WTC11 (cell line): ENCODE results near the gene PAX9. TPM values are rescaled to one million over a fixed set of nuclear protein-coding genes. Genes with fewer than 3 reads are reported as not detected.

Source experiments
- ATAC-seq: fragments of 200-7000 bp; cut with Tn5 transposase; 2 replicates; pipeline ENCODE4 v1.10.0; 2021; ENCODE audit warnings: mild to moderate bottlenecking, moderate library complexity
- Bru-seq: library from RNA; stranded (reverse); fragments of 400-500 nt; gene quantifications from one replicate; lab custom pipeline; 2021; lab: Mats Ljungman, UMichigan
- CTCF ChIA-PET: fragments of 300-600 bp; sonication (Branson Sonifier 250); formaldehyde crosslinking; loops from one replicate; lab custom pipeline; 2021; ENCODE audit warnings: antibody characterized with exemption; lab: Charles Lee
- POLR2A ChIA-PET: fragments of 350-600 bp; sonication (Branson Sonifier 250); formaldehyde crosslinking; loops from one replicate; lab custom pipeline; 2021; ENCODE audit warnings: antibody characterized with exemption; lab: Charles Lee
- DNase-seq: peaks from one replicate; pipeline ENCODE4 v3.0.0; 2021; ENCODE audit warnings: low spot score
- H3K27ac Mint-ChIP-seq: 2 replicates; pipeline ENCODE4 v1.8.0; 2021; ENCODE audit warnings: mixed read lengths
- H3K27me3 Mint-ChIP-seq: 2 replicates; pipeline ENCODE4 v1.8.0; 2021; ENCODE audit warnings: low read depth, mild to moderate bottlenecking, moderate library complexity, mixed read lengths
- H3K36me3 Mint-ChIP-seq: 2 replicates; pipeline ENCODE4 v1.8.0; 2021; ENCODE audit warnings: mixed read lengths
- H3K4me1 Mint-ChIP-seq: 2 replicates; pipeline ENCODE4 v1.8.0; 2022; ENCODE audit warnings: mixed read lengths
- H3K4me3 Mint-ChIP-seq: 2 replicates; pipeline ENCODE4 v1.8.0; 2021; ENCODE audit warnings: mild to moderate bottlenecking, moderate library complexity, mixed read lengths
- H3K9me3 Mint-ChIP-seq: 2 replicates; pipeline ENCODE4 v1.8.0; 2021; ENCODE audit warnings: mixed read lengths
- CREB1 ChIP-seq: sonication (generic); formaldehyde crosslinking; IDR thresholded peaks from 2 replicates; pipeline ENCODE4 v1.8.0; 2023; ENCODE audit warnings: mild to moderate bottlenecking, missing genetic modification reagents
- ELF4 ChIP-seq: sonication (generic); formaldehyde crosslinking; IDR thresholded peaks from 2 replicates; pipeline ENCODE4 v1.8.1; 2022; ENCODE audit warnings: low read depth, mild to moderate bottlenecking, moderate library complexity, missing genetic modification reagents
- EMX1 ChIP-seq: fragments of 250-450 bp; sonication (Bioruptor Pico); IDR thresholded peaks from 2 replicates; pipeline ENCODE4 v1.8.0; 2021; ENCODE audit warnings: mild to moderate bottlenecking
- ESRRA ChIP-seq: sonication (generic); formaldehyde crosslinking; IDR thresholded peaks from 2 replicates; pipeline ENCODE4 v1.8.1; 2022; ENCODE audit warnings: mild to moderate bottlenecking, missing genetic modification reagents, borderline replicate concordance
- GABPB1 ChIP-seq: sonication (generic); formaldehyde crosslinking; IDR thresholded peaks from 2 replicates; pipeline ENCODE4 v1.8.1; 2023; ENCODE audit warnings: mild to moderate bottlenecking, missing genetic modification reagents
- HMGA2 ChIP-seq: fragments of 250-450 bp; sonication (Bioruptor Pico); IDR thresholded peaks from 2 replicates; pipeline ENCODE4 v1.4.0; 2021; ENCODE audit warnings: mild to moderate bottlenecking, moderate library complexity
- JAZF1 ChIP-seq: fragments of 250-450 bp; sonication (Bioruptor Pico); IDR thresholded peaks from 2 replicates; pipeline ENCODE4 v1.9.0; 2021; ENCODE audit warnings: moderate library complexity, mild to moderate bottlenecking, inconsistent platforms
- JUN ChIP-seq: sonication (generic); formaldehyde crosslinking; IDR thresholded peaks from 2 replicates; pipeline ENCODE4 v1.8.0; 2023; ENCODE audit warnings: mild to moderate bottlenecking, missing genetic modification reagents
- KAT7 ChIP-seq: sonication (generic); formaldehyde crosslinking; IDR thresholded peaks from 2 replicates; pipeline ENCODE4 v1.8.1; 2023; ENCODE audit warnings: missing genetic modification reagents, mild to moderate bottlenecking, borderline replicate concordance
- MXD4 ChIP-seq: fragments of 250-450 bp; sonication (Bioruptor Pico); IDR thresholded peaks from 2 replicates; pipeline ENCODE4 v1.8.0; 2021; ENCODE audit warnings: mild to moderate bottlenecking, moderate library complexity, borderline replicate concordance
- NFYB ChIP-seq: sonication (generic); formaldehyde crosslinking; conservative IDR thresholded peaks from 2 replicates; pipeline ENCODE4 v1.8.0; 2022; ENCODE audit warnings: low read depth, missing genetic modification reagents
- NR1H2 ChIP-seq: sonication (generic); formaldehyde crosslinking; IDR thresholded peaks from 2 replicates; pipeline ENCODE4 v1.9.0; 2021; ENCODE audit warnings: mild to moderate bottlenecking, moderate library complexity, missing genetic modification reagents
- RELA ChIP-seq: sonication (generic); formaldehyde crosslinking; IDR thresholded peaks from 2 replicates; pipeline ENCODE4 v1.8.1; 2022; ENCODE audit warnings: missing genetic modification reagents, mild to moderate bottlenecking, borderline replicate concordance
- SMAD3 ChIP-seq: sonication (generic); formaldehyde crosslinking; IDR thresholded peaks from 2 replicates; pipeline ENCODE4 v1.8.0; 2022; ENCODE audit warnings: missing genetic modification reagents, mild to moderate bottlenecking, borderline replicate concordance
- SP1 ChIP-seq: sonication (generic); formaldehyde crosslinking; conservative IDR thresholded peaks from 2 replicates; pipeline ENCODE4 v1.8.1; 2022; ENCODE audit warnings: missing genetic modification reagents
- TEAD4 ChIP-seq: sonication (generic); formaldehyde crosslinking; IDR thresholded peaks from 2 replicates; pipeline ENCODE4 v1.8.0; 2022; ENCODE audit warnings: mild to moderate bottlenecking, missing genetic modification reagents
- ZNF138 ChIP-seq: sonication (generic); formaldehyde crosslinking; conservative IDR thresholded peaks from 2 replicates; pipeline ENCODE4 v1.8.1; 2022; ENCODE audit warnings: mild to moderate bottlenecking, moderate library complexity, missing genetic modification reagents
- ZNF396 ChIP-seq: fragments of 250-450 bp; sonication (Bioruptor Pico); IDR thresholded peaks from 2 replicates; pipeline ENCODE4 v1.8.0; 2021; ENCODE audit warnings: mild to moderate bottlenecking, moderate library complexity, borderline replicate concordance
- long read RNA-seq, 3 experiments: library from RNA in 1 of 3; library from capped mRNA in 1 of 3; library from polyadenylated mRNA in 1 of 3; unstranded in 2 of 3; stranded (forward) in 1 of 3; transcript quantifications; one replicate each; pipeline ENCODE4 v2.0.0, GENCODE V29; 2021
- total RNA-seq: library from RNA; stranded (reverse); gene quantifications from 3 replicates; pipeline ENCODE4 v1.2.3, GENCODE V29; 2021
- TF ChIP-seq, protein P1 (sequence below): sonication (generic); formaldehyde crosslinking; IDR thresholded peaks from 2 replicates; pipeline ENCODE4 v1.8.1; 2023; ENCODE audit warnings: mild to moderate bottlenecking, moderate library complexity, missing genetic modification reagents
- TF ChIP-seq, protein P2 (sequence below): sonication (generic); formaldehyde crosslinking; IDR thresholded peaks from 2 replicates; pipeline ENCODE4 v1.8.0; 2023; ENCODE audit warnings: mild to moderate bottlenecking, missing genetic modification reagents
- TF ChIP-seq, protein P3 (sequence below): fragments of 200-600 bp; IDR thresholded peaks from 2 replicates; pipeline ENCODE4 v1.8.0; 2022; ENCODE audit warnings: antibody characterized with exemption

PAX9 gene
- not detected in 3 replicates for total RNA-seq
- percentile 2 among the genes with signal in this experiment for Bru-seq, nascent RNA
- long read RNA-seq, experiment 1: 0 reads
- long read RNA-seq, experiment 2: 0 reads
- long read RNA-seq, experiment 3: 0 reads

DNA sequence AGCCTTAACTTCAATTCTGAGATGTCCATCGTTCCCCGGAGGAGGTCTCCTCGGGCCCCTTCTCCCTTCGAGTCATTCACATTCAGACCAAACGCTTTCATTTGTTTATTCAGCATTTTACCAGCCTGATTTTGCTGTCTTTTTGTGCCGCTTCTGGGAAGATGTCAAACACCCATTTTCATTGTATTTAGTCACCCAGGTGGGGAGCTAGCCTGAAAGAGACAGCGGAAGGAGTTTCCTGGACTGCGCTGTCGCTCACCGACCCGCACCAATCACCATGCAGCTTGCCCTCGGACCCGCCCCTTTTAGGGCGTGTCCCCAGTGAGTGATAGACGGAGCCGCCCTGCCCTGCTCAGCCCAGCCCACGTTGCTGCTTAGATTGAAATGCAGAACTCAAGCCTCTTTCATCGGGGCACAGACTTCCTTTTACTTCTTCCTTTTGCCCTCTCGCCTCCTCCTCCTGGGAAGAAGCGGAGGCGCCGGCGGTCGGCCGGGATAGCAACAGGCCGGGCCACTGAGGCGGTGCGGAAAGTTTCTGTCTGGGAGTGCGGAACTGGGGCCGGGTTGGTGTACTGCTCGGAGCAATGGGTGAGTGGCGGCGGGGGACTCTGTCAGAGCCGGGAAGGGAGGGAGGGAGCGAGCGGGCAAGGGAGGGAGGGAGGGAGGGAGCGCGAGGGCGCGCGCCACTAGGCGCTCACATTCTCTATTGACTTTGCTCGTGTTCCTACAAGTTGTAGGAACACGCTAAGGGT, at the start of gene PAX9:
PAX9 (plus strand) TSS at position 355 of the 752 bp plus-strand sequence; CDS start at position 585, 230 bp downstream.
- peaks cover 100% of the 10 kb centered on the region for H3K27me3 Mint-ChIP-seq

DNA sequence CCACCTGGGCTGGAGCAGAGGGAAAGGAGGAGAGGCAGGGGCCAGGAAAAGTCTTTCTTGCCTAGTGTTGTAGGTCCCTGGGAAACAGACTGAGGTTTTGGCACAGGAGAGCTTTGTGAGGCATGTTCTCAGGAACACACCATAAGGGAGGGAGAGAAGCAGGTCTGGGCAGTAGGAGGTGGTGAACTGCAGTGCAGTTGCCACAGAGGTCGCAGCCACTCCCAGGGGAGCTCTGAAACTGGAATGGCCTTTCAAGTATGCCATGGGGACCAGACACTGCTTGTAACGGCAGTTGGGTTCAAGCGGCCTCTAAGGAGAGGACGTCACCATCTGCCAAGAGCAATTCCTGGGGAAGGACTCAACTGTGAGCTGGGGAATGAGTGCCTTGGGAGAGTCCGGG, 43.8 kb upstream of the PAX9 start:
- Mint-ChIP-seq H3K4me1 (no peaks in the 10 kb centered on the region), H3K36me3 (no peaks in the 10 kb centered on the region), H3K27ac (no peak overlapping the region), H3K4me3 (no peak overlapping the region), H3K9me3 (peaks cover 27% of the 10 kb centered on the region), H3K27me3 (peaks cover 12% of the 10 kb centered on the region; the same call in 1 of the 2 replicates)
- CTCF ChIA-PET: interaction anchor here (0.7 to 1.6 kb wide), 7 partner anchors 12 to 548 kb away, joined by 3 to 8 read pairs (median 4); no protein-coding TSS in a partner anchor
- DNase-seq (no peak), ATAC-seq (peak; percentile 34; the same call in 1 of the 2 replicates)
- TF ChIP-seq JUN (no peak), CREB1 (no peak), SMAD3 (no peak), ESRRA (CRISPR knock-in tag) (no peak), ZNF138 (CRISPR knock-in tag) (no peak), RELA (CRISPR knock-in tag) (no peak), ELF4 (no peak), ZNF396 (no peak), JAZF1 (CRISPR knock-in tag) (no peak), NR1H2 (CRISPR knock-in tag) (no peak), TEAD4 (CRISPR knock-in tag) (no peak), GABPB1 (CRISPR knock-in tag) (no peak), EMX1 (CRISPR knock-in tag) (no peak), KAT7 (no peak), MXD4 (CRISPR knock-in tag) (no peak)
- TF ChIP-seq, protein P1, sequence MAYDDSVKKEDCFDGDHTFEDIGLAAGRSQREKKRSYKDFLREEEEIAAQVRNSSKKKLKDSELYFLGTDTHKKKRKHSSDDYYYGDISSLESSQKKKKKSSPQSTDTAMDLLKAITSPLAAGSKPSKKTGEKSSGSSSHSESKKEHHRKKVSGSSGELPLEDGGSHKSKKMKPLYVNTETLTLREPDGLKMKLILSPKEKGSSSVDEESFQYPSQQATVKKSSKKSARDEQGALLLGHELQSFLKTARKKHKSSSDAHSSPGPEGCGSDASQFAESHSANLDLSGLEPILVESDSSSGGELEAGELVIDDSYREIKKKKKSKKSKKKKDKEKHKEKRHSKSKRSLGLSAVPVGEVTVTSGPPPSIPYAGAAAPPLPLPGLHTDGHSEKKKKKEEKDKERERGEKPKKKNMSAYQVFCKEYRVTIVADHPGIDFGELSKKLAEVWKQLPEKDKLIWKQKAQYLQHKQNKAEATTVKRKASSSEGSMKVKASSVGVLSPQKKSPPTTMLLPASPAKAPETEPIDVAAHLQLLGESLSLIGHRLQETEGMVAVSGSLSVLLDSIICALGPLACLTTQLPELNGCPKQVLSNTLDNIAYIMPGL (CRISPR knock-in tag): no peak
- TF ChIP-seq, protein P2, sequence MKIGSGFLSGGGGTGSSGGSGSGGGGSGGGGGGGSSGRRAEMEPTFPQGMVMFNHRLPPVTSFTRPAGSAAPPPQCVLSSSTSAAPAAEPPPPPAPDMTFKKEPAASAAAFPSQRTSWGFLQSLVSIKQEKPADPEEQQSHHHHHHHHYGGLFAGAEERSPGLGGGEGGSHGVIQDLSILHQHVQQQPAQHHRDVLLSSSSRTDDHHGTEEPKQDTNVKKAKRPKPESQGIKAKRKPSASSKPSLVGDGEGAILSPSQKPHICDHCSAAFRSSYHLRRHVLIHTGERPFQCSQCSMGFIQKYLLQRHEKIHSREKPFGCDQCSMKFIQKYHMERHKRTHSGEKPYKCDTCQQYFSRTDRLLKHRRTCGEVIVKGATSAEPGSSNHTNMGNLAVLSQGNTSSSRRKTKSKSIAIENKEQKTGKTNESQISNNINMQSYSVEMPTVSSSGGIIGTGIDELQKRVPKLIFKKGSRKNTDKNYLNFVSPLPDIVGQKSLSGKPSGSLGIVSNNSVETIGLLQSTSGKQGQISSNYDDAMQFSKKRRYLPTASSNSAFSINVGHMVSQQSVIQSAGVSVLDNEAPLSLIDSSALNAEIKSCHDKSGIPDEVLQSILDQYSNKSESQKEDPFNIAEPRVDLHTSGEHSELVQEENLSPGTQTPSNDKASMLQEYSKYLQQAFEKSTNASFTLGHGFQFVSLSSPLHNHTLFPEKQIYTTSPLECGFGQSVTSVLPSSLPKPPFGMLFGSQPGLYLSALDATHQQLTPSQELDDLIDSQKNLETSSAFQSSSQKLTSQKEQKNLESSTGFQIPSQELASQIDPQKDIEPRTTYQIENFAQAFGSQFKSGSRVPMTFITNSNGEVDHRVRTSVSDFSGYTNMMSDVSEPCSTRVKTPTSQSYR (CRISPR knock-in tag): no peak
- TF ChIP-seq, protein P3, sequence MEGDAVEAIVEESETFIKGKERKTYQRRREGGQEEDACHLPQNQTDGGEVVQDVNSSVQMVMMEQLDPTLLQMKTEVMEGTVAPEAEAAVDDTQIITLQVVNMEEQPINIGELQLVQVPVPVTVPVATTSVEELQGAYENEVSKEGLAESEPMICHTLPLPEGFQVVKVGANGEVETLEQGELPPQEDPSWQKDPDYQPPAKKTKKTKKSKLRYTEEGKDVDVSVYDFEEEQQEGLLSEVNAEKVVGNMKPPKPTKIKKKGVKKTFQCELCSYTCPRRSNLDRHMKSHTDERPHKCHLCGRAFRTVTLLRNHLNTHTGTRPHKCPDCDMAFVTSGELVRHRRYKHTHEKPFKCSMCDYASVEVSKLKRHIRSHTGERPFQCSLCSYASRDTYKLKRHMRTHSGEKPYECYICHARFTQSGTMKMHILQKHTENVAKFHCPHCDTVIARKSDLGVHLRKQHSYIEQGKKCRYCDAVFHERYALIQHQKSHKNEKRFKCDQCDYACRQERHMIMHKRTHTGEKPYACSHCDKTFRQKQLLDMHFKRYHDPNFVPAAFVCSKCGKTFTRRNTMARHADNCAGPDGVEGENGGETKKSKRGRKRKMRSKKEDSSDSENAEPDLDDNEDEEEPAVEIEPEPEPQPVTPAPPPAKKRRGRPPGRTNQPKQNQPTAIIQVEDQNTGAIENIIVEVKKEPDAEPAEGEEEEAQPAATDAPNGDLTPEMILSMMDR: no peak
- POLR2A ChIA-PET: no interaction called here

More for the DNA sequence above, at the start of gene PAX9:
- Mint-ChIP-seq H3K9me3 (no peaks in the 10 kb centered on the region), H3K27ac (no peak within 1 kb of the TSS), H3K4me3 (peak within 1 kb of the TSS; percentile 76), H3K36me3 (no peaks in the 10 kb centered on the region), H3K4me1 (peaks cover 54% of the 10 kb centered on the region)
- peak; percentile 29; the same call in 1 of the 2 replicates for TF ChIP-seq NFYB (CRISPR knock-in tag)
- TF ChIP-seq SP1 (CRISPR knock-in tag): peak; percentile 81
- TF ChIP-seq HMGA2 (CRISPR knock-in tag): no peak
- TF ChIP-seq EMX1 (CRISPR knock-in tag): no peak
- ATAC-seq: peak; percentile 81
- CTCF ChIA-PET: interaction anchor here (0.7 to 3.3 kb wide), 12 partner anchors 11 to 926 kb away, joined by 3 to 21 read pairs (median 4); no protein-coding TSS in a partner anchor
- POLR2A ChIA-PET: interaction anchor here (0.8 kb wide), 1 partner anchor 280 kb away, joined by 3 read pairs; no protein-coding TSS in a partner anchor
- peak; percentile 96 for DNase-seq
